CD14-positive monocyte (primary cell): ENCODE data around the gene MRPS34. TPM values are rescaled to one million over a fixed set of nuclear protein-coding genes. Genes with fewer than 3 reads are reported as not detected.
A peak's percentile ranks its signal among the peaks of the same experiment; 100 is the strongest.

Source experiments
- DNase-seq, 3 donors: peaks; one replicate each; pipeline ENCODE4 v3.0.0-alpha.2; 2011 to 2022
- H2AFZ ChIP-seq: 2 replicates; pipeline ENCODE4 v1.6.0; 2012; ENCODE audit warnings: mild to moderate bottlenecking, low read depth, low read length, inconsistent platforms; ENCODE audit not compliant: insufficient read depth, poor library complexity, severe bottlenecking
- H3K27ac ChIP-seq, 2 donors: 1 replicate in 1 of 2; 2 replicates in 1 of 2; pipeline ENCODE4 v1.5.1; 2012 to 2013; ENCODE audit warnings: low read length in 2 of 2, control low read depth in 1 of 2, inconsistent platforms in 1 of 2, low read depth in 1 of 2, mild to moderate bottlenecking in 1 of 2
- H3K27me3 ChIP-seq, 2 donors: one replicate each; pipeline versions ENCODE4 v1.6.0 to v1.6.1; 2011 to 2013; ENCODE audit warnings: low read length in 2 of 2; ENCODE audit not compliant: control insufficient read depth in 2 of 2, insufficient read depth in 2 of 2
- H3K36me3 ChIP-seq, 2 donors: replicated peaks in 1 of 2; 1 replicate in 1 of 2; 2 replicates in 1 of 2; pipeline versions ENCODE4 v1.5.1 to v1.6.1; 2012 to 2013; ENCODE audit warnings: low read length in 2 of 2, control low read depth in 1 of 2, inconsistent platforms in 1 of 2, mild to moderate bottlenecking in 1 of 2; ENCODE audit not compliant: insufficient read depth in 2 of 2, control insufficient read depth in 1 of 2
- H3K4me1 ChIP-seq, 2 donors: 1 replicate in 1 of 2; 2 replicates in 1 of 2; pipeline versions ENCODE4 v1.5.1 to v1.6.1; 2012 to 2013; ENCODE audit warnings: low read length in 2 of 2, control low read depth in 1 of 2, inconsistent platforms in 1 of 2, mild to moderate bottlenecking in 1 of 2, moderate library complexity in 1 of 2; ENCODE audit not compliant: insufficient read depth in 2 of 2, control insufficient read depth in 1 of 2
- H3K4me2 ChIP-seq: replicated peaks from 2 replicates; pipeline ENCODE3; 2012; ENCODE audit warnings: low read length, moderate library complexity, mild to moderate bottlenecking; ENCODE audit not compliant: poor library complexity, severe bottlenecking; ENCODE audit errors: extremely low read depth
- H3K4me3 ChIP-seq, 3 experiments: fragments of 200-600 bp in 1 of 3; sonication (generic) in 1 of 3; replicated peaks in 1 of 3; 1 replicate in 2 of 3; 2 replicates in 1 of 3; pipeline ENCODE4 v1.5.1; 2011 to 2013; ENCODE audit warnings: low read length in 3 of 3, mild to moderate bottlenecking in 3 of 3, control low read depth in 2 of 3, low read depth in 2 of 3, inconsistent platforms in 1 of 3, moderate library complexity in 1 of 3
- H3K79me2 ChIP-seq: 2 replicates; pipeline ENCODE4 v1.6.0; 2012; ENCODE audit warnings: mild to moderate bottlenecking, control low read depth, inconsistent platforms, low read length, moderate library complexity; ENCODE audit not compliant: insufficient read depth
- H3K9ac ChIP-seq: 2 replicates; pipeline ENCODE4 v1.6.0; 2017; ENCODE audit warnings: low read length, mild to moderate bottlenecking; ENCODE audit not compliant: insufficient read depth, poor library complexity, severe bottlenecking
- H3K9me3 ChIP-seq, 2 donors: replicated peaks in 1 of 2; 1 replicate in 1 of 2; 2 replicates in 1 of 2; pipeline versions ENCODE4 v1.5.1 to v1.6.1; 2012 to 2013; ENCODE audit warnings: low read length in 2 of 2, control low read depth in 1 of 2; ENCODE audit not compliant: control insufficient read depth in 1 of 2, insufficient read depth in 1 of 2
- H4K20me1 ChIP-seq: 2 replicates; pipeline ENCODE4 v1.6.0; 2012; ENCODE audit warnings: mild to moderate bottlenecking, low read length, control low read depth, moderate library complexity; ENCODE audit not compliant: insufficient read depth
- H3K27ac Mint-ChIP-seq, 7 donors: one replicate each; pipeline ENCODE4 v1.8.0; 2020; ENCODE audit warnings: mild to moderate bottlenecking in 7 of 7, mixed read lengths in 7 of 7, moderate library complexity in 6 of 7, inconsistent platforms in 2 of 7
- H3K27me3 Mint-ChIP-seq, 3 donors: one replicate each; pipeline ENCODE4 v1.8.0; 2021 to 2022; ENCODE audit warnings: low read depth in 3 of 3, mild to moderate bottlenecking in 3 of 3, mixed read lengths in 3 of 3, moderate library complexity in 3 of 3, inconsistent platforms in 1 of 3
- H3K36me3 Mint-ChIP-seq, 2 donors: one replicate each; pipeline ENCODE4 v1.8.0; 2020; ENCODE audit warnings: mixed read lengths in 2 of 2, inconsistent platforms in 1 of 2, mild to moderate bottlenecking in 1 of 2
- H3K4me1 Mint-ChIP-seq: one replicate; pipeline ENCODE4 v1.8.0; 2020; ENCODE audit warnings: mild to moderate bottlenecking, mixed read lengths
- H3K4me3 Mint-ChIP-seq, 2 donors: one replicate each; pipeline ENCODE4 v1.8.0; 2020; ENCODE audit warnings: mild to moderate bottlenecking in 2 of 2, mixed read lengths in 2 of 2, moderate library complexity in 1 of 2
- H3K9me3 Mint-ChIP-seq, 7 donors: one replicate each; pipeline ENCODE4 v1.8.0; 2020 to 2022; ENCODE audit warnings: mixed read lengths in 7 of 7, mild to moderate bottlenecking in 6 of 7, moderate library complexity in 6 of 7, inconsistent platforms in 2 of 7
- WGBS: methylation state at CpG from one replicate; pipeline ENCODE4 v1.1.5; 2013; ENCODE audit warnings: missing lambda C conversion rate; ENCODE audit not compliant: insufficient coverage; 5-methylcytosine and 5-hydroxymethylcytosine counted together
- intact Hi-C, 2 donors: fragments of 100-400 bp; cut with micrococcal nuclease; formaldehyde crosslinking; loops; one replicate each; pipeline versions ENCODE4 v1.15.0 to v1.15.1; 2023
- polyA plus RNA-seq, 3 donors: library from polyadenylated mRNA; depleted of rRNA in 1 of 3; unstranded in 2 of 3; stranded (reverse) in 1 of 3; fragments of 300-500 nt in 2 of 3; fragments of >200 nt in 1 of 3; fragmentation: Illumina TruSeq in 2 of 3; gene quantifications; 1 replicate in 2 of 3; 2 replicates in 1 of 3; pipeline ENCODE4 v1.2.3, GENCODE V29; 2012 to 2021
- TF ChIP-seq, protein P1 (sequence below): fragments of 200-600 bp; IDR thresholded peaks from one replicate; pipeline ENCODE4 v1.8.0; 2022; ENCODE audit warnings: antibody characterized with exemption, mild to moderate bottlenecking

MRPS34 gene
- polyA plus RNA-seq, 3 donors, result 34.5 to 137 (median 109) TPM

DNA sequence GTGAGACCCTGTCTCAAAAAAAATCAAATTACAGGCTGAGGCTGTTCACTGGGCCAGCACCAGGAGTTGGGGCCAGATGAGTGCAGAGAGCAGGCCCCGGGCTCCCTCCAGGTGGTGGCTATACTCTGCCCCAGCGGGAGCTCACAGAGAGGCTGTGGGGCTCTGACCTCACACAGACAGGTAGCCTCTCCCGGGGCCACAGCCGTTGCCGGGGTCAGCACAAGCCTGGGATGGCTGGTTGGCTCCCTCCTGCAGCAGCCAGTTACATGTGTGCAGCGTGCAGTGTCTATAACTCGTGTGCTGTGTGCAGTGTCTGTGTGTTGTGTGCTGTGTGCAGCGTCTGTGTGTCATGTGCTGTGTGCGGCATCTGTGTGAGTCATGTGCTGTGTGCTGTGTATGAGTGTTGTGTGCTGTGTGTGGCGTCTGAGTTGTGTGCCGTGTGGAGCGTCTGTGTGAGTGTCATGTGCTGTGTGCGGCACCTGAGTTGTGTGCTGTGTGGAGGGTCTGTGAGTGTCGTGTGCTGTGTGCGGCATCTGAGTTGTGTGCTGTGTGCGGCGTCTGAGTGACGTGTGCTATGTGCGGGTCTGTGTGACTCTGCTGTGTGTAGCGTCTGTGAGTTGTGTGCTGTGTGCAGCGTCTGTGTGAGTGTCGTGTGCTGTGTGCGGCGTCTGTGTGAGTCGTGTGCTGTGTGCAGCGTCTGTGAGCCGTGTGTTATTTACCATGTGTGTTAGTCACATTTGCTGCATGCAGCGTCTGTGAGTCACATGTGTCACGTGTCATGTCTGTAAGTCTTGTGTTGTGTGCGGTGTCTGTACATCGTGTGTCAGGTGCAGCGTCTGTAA lies 46.1 kb downstream of the MRPS34 start:
- WGBS, result 96% methylated on average over 27 of the region's 32 CpGs
- Histone ChIP-seq H3K9ac (no peak overlapping the region), H3K4me3 (no peak overlapping the region), H3K36me3 (peaks cover 51 to 53% of the 10 kb centered on the region in 2 donors), H3K79me2 (peaks cover 39% of the 10 kb centered on the region), H4K20me1 (peaks cover 57% of the 10 kb centered on the region), H3K27me3 (no peaks in the 10 kb centered on the region), H3K9me3 (no peaks in the 10 kb centered on the region), H3K4me1 (peaks cover 30 to 34% of the 10 kb centered on the region in 2 donors), H2AFZ (no peak overlapping the region), H3K4me2 (no peak overlapping the region), H3K27ac (no peak overlapping the region)
- peaks cover 31% of the 10 kb centered on the region for H3K4me1 Mint-ChIP-seq
- H3K9me3 Mint-ChIP-seq, result peaks cover 0 to 2% (median 0%) of the 10 kb centered on the region in 7 donors
- peaks cover 0 to 4% (median 0%) of the 10 kb centered on the region in 3 donors for H3K27me3 Mint-ChIP-seq
- H3K36me3 Mint-ChIP-seq, result peaks cover 44 to 59% of the 10 kb centered on the region in 2 donors
- TF ChIP-seq, protein P1, sequence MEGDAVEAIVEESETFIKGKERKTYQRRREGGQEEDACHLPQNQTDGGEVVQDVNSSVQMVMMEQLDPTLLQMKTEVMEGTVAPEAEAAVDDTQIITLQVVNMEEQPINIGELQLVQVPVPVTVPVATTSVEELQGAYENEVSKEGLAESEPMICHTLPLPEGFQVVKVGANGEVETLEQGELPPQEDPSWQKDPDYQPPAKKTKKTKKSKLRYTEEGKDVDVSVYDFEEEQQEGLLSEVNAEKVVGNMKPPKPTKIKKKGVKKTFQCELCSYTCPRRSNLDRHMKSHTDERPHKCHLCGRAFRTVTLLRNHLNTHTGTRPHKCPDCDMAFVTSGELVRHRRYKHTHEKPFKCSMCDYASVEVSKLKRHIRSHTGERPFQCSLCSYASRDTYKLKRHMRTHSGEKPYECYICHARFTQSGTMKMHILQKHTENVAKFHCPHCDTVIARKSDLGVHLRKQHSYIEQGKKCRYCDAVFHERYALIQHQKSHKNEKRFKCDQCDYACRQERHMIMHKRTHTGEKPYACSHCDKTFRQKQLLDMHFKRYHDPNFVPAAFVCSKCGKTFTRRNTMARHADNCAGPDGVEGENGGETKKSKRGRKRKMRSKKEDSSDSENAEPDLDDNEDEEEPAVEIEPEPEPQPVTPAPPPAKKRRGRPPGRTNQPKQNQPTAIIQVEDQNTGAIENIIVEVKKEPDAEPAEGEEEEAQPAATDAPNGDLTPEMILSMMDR, result no peak
- peak overlapping the region in 2 of 7 donors; percentile 4 to 47 for H3K27ac Mint-ChIP-seq
- no peak overlapping the region for H3K4me3 Mint-ChIP-seq
- intact Hi-C loops, result loop anchor here in 1 of 2 donors (5.0 kb wide), 1 partner anchor 50 kb away; the partner anchor contains the start of gene JPT2
- DNase-seq, result no peak

DNA sequence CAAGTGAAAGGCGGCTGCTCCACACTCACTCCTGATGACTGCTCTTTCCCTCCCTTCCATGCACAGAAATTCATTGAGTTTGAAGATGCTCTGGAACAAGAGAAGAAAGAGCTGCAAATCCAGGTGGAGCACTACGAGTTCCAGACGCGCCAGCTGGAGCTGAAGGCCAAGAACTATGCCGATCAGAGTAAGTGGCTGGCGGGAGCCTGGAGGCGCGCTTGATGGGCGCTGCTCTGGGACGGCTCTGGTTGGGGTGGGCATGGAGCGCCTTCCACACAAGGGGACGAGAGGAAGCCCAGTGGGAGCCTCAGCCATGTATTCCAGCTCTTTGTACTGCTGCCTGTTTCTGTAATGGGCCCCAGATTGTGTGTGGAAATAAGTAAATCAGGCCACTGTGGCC lies 48.4 kb downstream of the MRPS34 start:
- peaks cover 42% of the 10 kb centered on the region for H3K4me1 Mint-ChIP-seq

More for the DNA sequence above, 48.4 kb downstream of the MRPS34 start:
- Histone ChIP-seq H3K4me3 (no peak overlapping the region), H3K27me3 (no peaks in the 10 kb centered on the region), H2AFZ (no peak overlapping the region), H3K36me3 (peaks cover 43 to 47% of the 10 kb centered on the region in 2 donors), H3K9me3 (no peaks in the 10 kb centered on the region), H3K4me1 (peaks cover 44 to 48% of the 10 kb centered on the region in 2 donors), H3K4me2 (no peak overlapping the region), H4K20me1 (peaks cover 54% of the 10 kb centered on the region), H3K79me2 (peaks cover 52% of the 10 kb centered on the region), H3K27ac (no peak overlapping the region), H3K9ac (no peak overlapping the region)
- H3K9me3 Mint-ChIP-seq, result peaks cover 0 to 2% (median 0%) of the 10 kb centered on the region in 7 donors
- no peak overlapping the region for H3K27ac Mint-ChIP-seq
- H3K36me3 Mint-ChIP-seq, result peaks cover 38 to 49% of the 10 kb centered on the region in 2 donors
- WGBS, result 97% methylated on average over 11 of the region's 12 CpGs
- intact Hi-C loops, result no loop called here
- TF ChIP-seq, protein P1, result no peak
- H3K27me3 Mint-ChIP-seq, result peaks cover 0 to 2% (median 2%) of the 10 kb centered on the region in 3 donors
- no peak overlapping the region for H3K4me3 Mint-ChIP-seq
- no peak for DNase-seq
